Measurements from ENCODE around the gene PPM1M. TPM values are rescaled to one million over a fixed set of nuclear protein-coding genes. Genes with fewer than 3 reads are reported as not detected.

PPM1M gene
- total RNA-seq, 1 donor from 2014 or later, result 6.1 TPM

- Mint-ChIP-seq H3K27ac (no peak overlapping the region), H3K4me1 (ENCODE audit: low read depth) (peaks cover 34% of the 10 kb centered on the region), H3K4me3 (ENCODE audit: low read depth) (no peak overlapping the region), H3K9me3 (ENCODE audit: low read depth) (no peaks in the 10 kb centered on the region), H3K36me3 (ENCODE audit: insufficient read depth) (no peaks in the 10 kb centered on the region), H3K27me3 (no peaks in the 10 kb centered on the region)
- TF ChIP-seq CTCF (IDR thresholded peaks at IDR 0.05; ENCODE audit: unreplicated experiment), result no peak
- no peak for DNase-seq (ENCODE audit: low spot score, unreplicated experiment)
Measured at GRCh38 chr3:52292247-52293065, 46.9 kb downstream of the PPM1M start.

- peaks cover 36% of the 10 kb centered on the region for H3K4me1 Mint-ChIP-seq (ENCODE audit: low read depth)
- no peaks in the 10 kb centered on the region for H3K27me3 Mint-ChIP-seq
- no peak overlapping the region for H3K27ac Mint-ChIP-seq
- H3K9me3 Mint-ChIP-seq (ENCODE audit: low read depth), result no peaks in the 10 kb centered on the region
- no peak for DNase-seq (ENCODE audit: low spot score, unreplicated experiment)
- H3K36me3 Mint-ChIP-seq (ENCODE audit: insufficient read depth), result no peaks in the 10 kb centered on the region
- no peak for TF ChIP-seq CTCF (IDR thresholded peaks at IDR 0.05; ENCODE audit: unreplicated experiment)
- H3K4me3 Mint-ChIP-seq (ENCODE audit: low read depth), result no peak overlapping the region
Measured at GRCh38 chr3:52293491-52294319, 48.1 kb downstream of the PPM1M start.

GRCh38 chr3:52294320-52295150, 49.0 kb downstream of the PPM1M start:
- H3K27ac Mint-ChIP-seq, result no peak overlapping the region

GRCh38 chr3:52295671-52296208, 50.2 kb downstream of the PPM1M start:
- DNase-seq (ENCODE audit: low spot score, unreplicated experiment), result no peak

More at GRCh38 chr3:52294320-52295150, 49.0 kb downstream of the PPM1M start:
- no peaks in the 10 kb centered on the region for H3K27me3 Mint-ChIP-seq
- H3K36me3 Mint-ChIP-seq (ENCODE audit: insufficient read depth), result no peaks in the 10 kb centered on the region
- no peaks in the 10 kb centered on the region for H3K9me3 Mint-ChIP-seq (ENCODE audit: low read depth)
- TF ChIP-seq CTCF (IDR thresholded peaks at IDR 0.05; ENCODE audit: unreplicated experiment), result no peak
- DNase-seq (ENCODE audit: low spot score, unreplicated experiment), result no peak
- no peak overlapping the region for H3K4me3 Mint-ChIP-seq (ENCODE audit: low read depth)
- peaks cover 34% of the 10 kb centered on the region for H3K4me1 Mint-ChIP-seq (ENCODE audit: low read depth)

More at GRCh38 chr3:52295671-52296208, 50.2 kb downstream of the PPM1M start:
- H3K4me3 Mint-ChIP-seq (ENCODE audit: low read depth), result no peak overlapping the region
- H3K36me3 Mint-ChIP-seq (ENCODE audit: insufficient read depth), result no peaks in the 10 kb centered on the region
- H3K27ac Mint-ChIP-seq, result no peak overlapping the region
- H3K27me3 Mint-ChIP-seq, result no peaks in the 10 kb centered on the region
- no peaks in the 10 kb centered on the region for H3K9me3 Mint-ChIP-seq (ENCODE audit: low read depth)
- no peak for TF ChIP-seq CTCF (IDR thresholded peaks at IDR 0.05; ENCODE audit: unreplicated experiment)
- peaks cover 35% of the 10 kb centered on the region for H3K4me1 Mint-ChIP-seq (ENCODE audit: low read depth)
